NCI-H748 (cell line): ENCODE results near the gene C5orf15.

Experiments
- DNase-seq: peaks from one replicate; lab custom pipeline; 2025; ENCODE audit not compliant: unreplicated experiment; lab: John Stamatoyannopoulos, UW

C5orf15 gene

GRCh38 chr5:133925866-133926488, 42.4 kb downstream of the C5orf15 start:
- DNase-seq, result no peak

- DNase-seq, result no peak
Measured at GRCh38 chr5:133925269-133925668, 43.2 kb downstream of the C5orf15 start.

GRCh38 chr5:133924221-133924920, 44.1 kb downstream of the C5orf15 start:
- DNase-seq, result no peak

GRCh38 chr5:133921979-133922378, 46.4 kb downstream of the C5orf15 start:
- peak; percentile 77 for DNase-seq

GRCh38 chr5:133921069-133921468, 47.4 kb downstream of the C5orf15 start:
- DNase-seq, result no peak

- DNase-seq, result no peak
Measured at GRCh38 chr5:133919148-133920136, 49.0 kb downstream of the C5orf15 start.

- no peak for DNase-seq
Measured at GRCh38 chr5:133918731-133919130, 49.7 kb downstream of the C5orf15 start.

GRCh38 chr5:133918316-133918715, 50.1 kb downstream of the C5orf15 start:
- no peak for DNase-seq

GRCh38 chr5:133917785-133918184, 50.6 kb downstream of the C5orf15 start:
- peak; percentile 36 for DNase-seq

GRCh38 chr5:133916914-133917313, 51.5 kb downstream of the C5orf15 start:
- peak; percentile 53 for DNase-seq

GRCh38 chr5:133916479-133916878, 51.9 kb downstream of the C5orf15 start:
- no peak for DNase-seq

GRCh38 chr5:133914434-133914833, 54.0 kb downstream of the C5orf15 start:
- DNase-seq, result no peak

- DNase-seq, result no peak
Measured at GRCh38 chr5:133913413-133914155, 54.8 kb downstream of the C5orf15 start.

GRCh38 chr5:133912951-133913350, 55.5 kb downstream of the C5orf15 start:
- no peak for DNase-seq

GRCh38 chr5:133910571-133910970, 57.9 kb downstream of the C5orf15 start:
- no peak for DNase-seq

GRCh38 chr5:133909603-133910002, 58.8 kb downstream of the C5orf15 start:
- DNase-seq, result no peak

- DNase-seq, result no peak
Measured at GRCh38 chr5:133907075-133907474, 61.4 kb downstream of the C5orf15 start.

GRCh38 chr5:133906303-133906702, 62.1 kb downstream of the C5orf15 start:
- DNase-seq, result no peak
